Gastrocnemius medialis (tissue), 4 donors: Measurements from ENCODE around the gene MYLIP. TPM values are rescaled to one million over a fixed set of nuclear protein-coding genes. Genes with fewer than 3 reads are reported as not detected.
A peak's percentile ranks its signal among the peaks of the same experiment; 100 is the strongest.

Experiments
- ATAC-seq, 2 donors: fragments of 150-250 bp; one replicate each; pipeline ENCODE4 v1.9.1; 2016
- DNase-seq, 2 donors: peaks; one replicate each; pipeline ENCODE4 v3.0.0-alpha.2; 2019
- H3K27ac ChIP-seq, 4 donors: fragments of 200-600 bp; sonication (generic); 1 replicate in 1 of 4; 2 replicates in 3 of 4; pipeline ENCODE4 v1.5.1; 2016 to 2018; ENCODE audit warnings: mild to moderate bottlenecking in 2 of 4, moderate library complexity in 1 of 4
- H3K27me3 ChIP-seq, 3 donors: fragments of 200-600 bp; sonication (generic) in 2 of 3; 1 replicate in 1 of 3; 2 replicates in 2 of 3; pipeline versions ENCODE4 v1.5.1 to v1.6.0; 2016 to 2019; ENCODE audit warnings: mild to moderate bottlenecking in 1 of 3, moderate library complexity in 1 of 3
- H3K36me3 ChIP-seq, 2 donors: fragments of 200-600 bp; sonication (generic) in 1 of 2; one replicate each; pipeline ENCODE4 v1.5.1; 2017 to 2018
- H3K4me1 ChIP-seq, 2 donors: fragments of 200-600 bp; sonication (generic) in 1 of 2; one replicate each; pipeline ENCODE4 v1.5.1; 2016 to 2017; ENCODE audit warnings: mild to moderate bottlenecking in 2 of 2
- H3K4me3 ChIP-seq, 4 donors: fragments of 200-600 bp; sonication (generic) in 3 of 4; 1 replicate in 1 of 4; 2 replicates in 3 of 4; pipeline ENCODE4 v1.5.1; 2016 to 2019; ENCODE audit warnings: mild to moderate bottlenecking in 2 of 4
- H3K9me3 ChIP-seq, 3 donors: fragments of 200-600 bp; sonication (generic) in 2 of 3; 1 replicate in 1 of 3; 2 replicates in 2 of 3; pipeline ENCODE4 v1.5.1; 2016 to 2019
- POLR2A ChIP-seq, 2 donors: fragments of 450-650 bp; IDR thresholded peaks; one replicate each; pipeline ENCODE4 v1.6.1; 2017; ENCODE audit warnings: antibody characterized with exemption in 2 of 2, mild to moderate bottlenecking in 2 of 2, moderate library complexity in 2 of 2
- in situ Hi-C, 4 donors: fragments of 200-750 bp; cut with MboI; loops; one replicate each; pipeline versions ENCODE4 v1.15.0 to v1.8.0; 2017; ENCODE audit warnings: low sequenced_read_pairs in 4 of 4
- intact Hi-C: fragments of 100-400 bp; cut with DNase I; formaldehyde crosslinking; loops from one replicate; pipeline ENCODE4 v1.15.1; 2023; ENCODE audit warnings: low total_unique reads
- total RNA-seq, 4 donors: library from RNA; depleted of rRNA; stranded (reverse); fragments of >200 nt; gene quantifications; one replicate each; pipeline versions ENCODE4 v1.1.0 to v1.2.3, GENCODE V29; 2016
- TF ChIP-seq, protein P1 (sequence below), 5 experiments: fragments of 450-650 bp in 3 of 5; fragments of 200-600 bp in 2 of 5; sonication (generic) in 2 of 5; IDR thresholded peaks in 4 of 5; conservative IDR thresholded peaks in 1 of 5; 1 replicate in 4 of 5; 2 replicates in 1 of 5; pipeline ENCODE4 v1.5.1; 2016 to 2019; ENCODE audit warnings: antibody characterized with exemption in 5 of 5, mild to moderate bottlenecking in 3 of 5, moderate library complexity in 3 of 5

Gene MYLIP
- total RNA-seq, 4 donors from 2014 or later, result 8.9 to 28.6 (median 18.3) TPM

DNA sequence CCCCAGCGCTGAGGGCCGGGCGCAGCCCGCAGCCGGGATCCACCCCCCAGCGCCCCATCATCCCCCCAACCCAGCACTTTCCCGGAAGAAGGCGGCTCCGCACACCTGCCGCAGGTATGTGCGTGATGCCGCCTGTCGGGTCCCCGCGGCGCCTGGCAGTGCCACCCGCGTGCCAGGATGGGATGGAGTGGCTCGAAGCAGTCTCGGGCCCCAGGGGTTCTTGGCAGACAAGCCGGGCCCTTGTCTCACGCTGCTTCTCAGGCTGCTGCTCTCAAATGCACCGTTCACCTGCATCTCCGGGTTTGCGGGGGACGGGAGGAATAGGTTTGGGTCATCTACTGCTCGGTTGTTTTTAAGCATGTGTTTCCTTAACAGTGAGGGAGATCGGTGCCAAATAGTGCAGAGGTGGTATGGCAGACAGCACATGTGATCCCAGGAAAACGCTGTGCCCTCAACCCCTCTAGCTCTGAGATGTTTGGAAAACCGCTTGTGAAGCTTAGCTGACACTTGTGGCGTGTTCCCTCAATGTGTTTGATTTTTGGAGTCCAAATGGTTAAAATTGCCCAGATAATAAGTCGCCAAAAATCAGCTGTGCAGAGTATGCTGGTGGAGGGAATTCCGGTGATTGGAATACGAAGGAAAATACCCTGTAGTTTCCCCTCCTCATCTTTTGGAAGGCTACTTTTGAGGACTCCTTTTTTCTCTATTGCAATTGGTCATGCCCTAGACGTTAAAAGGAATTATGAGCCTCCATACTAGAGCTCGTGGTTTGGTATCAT, 926 bp downstream of the MYLIP start:
- H3K4me3 ChIP-seq, result peak overlapping the region; percentile 92 to 99 (median 95)
- peak in 1 of 2 donors; percentile 53 for DNase-seq
- no peaks in the 10 kb centered on the region for H3K9me3 ChIP-seq
- ATAC-seq, result peak; percentile 3 to 11
- H3K27me3 ChIP-seq, result no peaks in the 10 kb centered on the region
- H3K36me3 ChIP-seq, result no peaks in the 10 kb centered on the region
- peaks cover 43% of the 10 kb centered on the region in 2 donors for H3K4me1 ChIP-seq
- peak overlapping the region; percentile 98 to 100 (median 99) for H3K27ac ChIP-seq
- intact Hi-C loops, result loop anchor here (2.0 to 10.0 kb wide), 9 partner anchors 21 to 635 kb away; partner anchors contain the start of genes ATXN1 and GMPR
- in situ Hi-C loops, result no loop called here
- TF ChIP-seq, protein P1, sequence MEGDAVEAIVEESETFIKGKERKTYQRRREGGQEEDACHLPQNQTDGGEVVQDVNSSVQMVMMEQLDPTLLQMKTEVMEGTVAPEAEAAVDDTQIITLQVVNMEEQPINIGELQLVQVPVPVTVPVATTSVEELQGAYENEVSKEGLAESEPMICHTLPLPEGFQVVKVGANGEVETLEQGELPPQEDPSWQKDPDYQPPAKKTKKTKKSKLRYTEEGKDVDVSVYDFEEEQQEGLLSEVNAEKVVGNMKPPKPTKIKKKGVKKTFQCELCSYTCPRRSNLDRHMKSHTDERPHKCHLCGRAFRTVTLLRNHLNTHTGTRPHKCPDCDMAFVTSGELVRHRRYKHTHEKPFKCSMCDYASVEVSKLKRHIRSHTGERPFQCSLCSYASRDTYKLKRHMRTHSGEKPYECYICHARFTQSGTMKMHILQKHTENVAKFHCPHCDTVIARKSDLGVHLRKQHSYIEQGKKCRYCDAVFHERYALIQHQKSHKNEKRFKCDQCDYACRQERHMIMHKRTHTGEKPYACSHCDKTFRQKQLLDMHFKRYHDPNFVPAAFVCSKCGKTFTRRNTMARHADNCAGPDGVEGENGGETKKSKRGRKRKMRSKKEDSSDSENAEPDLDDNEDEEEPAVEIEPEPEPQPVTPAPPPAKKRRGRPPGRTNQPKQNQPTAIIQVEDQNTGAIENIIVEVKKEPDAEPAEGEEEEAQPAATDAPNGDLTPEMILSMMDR (IDR thresholded peaks at IDR 0.05 in 4 of 5, conservative IDR thresholded peaks at IDR 0.05 in 1 of 5), result no peak
- TF ChIP-seq POLR2A (IDR thresholded peaks at IDR 0.05), result no peak

DNA sequence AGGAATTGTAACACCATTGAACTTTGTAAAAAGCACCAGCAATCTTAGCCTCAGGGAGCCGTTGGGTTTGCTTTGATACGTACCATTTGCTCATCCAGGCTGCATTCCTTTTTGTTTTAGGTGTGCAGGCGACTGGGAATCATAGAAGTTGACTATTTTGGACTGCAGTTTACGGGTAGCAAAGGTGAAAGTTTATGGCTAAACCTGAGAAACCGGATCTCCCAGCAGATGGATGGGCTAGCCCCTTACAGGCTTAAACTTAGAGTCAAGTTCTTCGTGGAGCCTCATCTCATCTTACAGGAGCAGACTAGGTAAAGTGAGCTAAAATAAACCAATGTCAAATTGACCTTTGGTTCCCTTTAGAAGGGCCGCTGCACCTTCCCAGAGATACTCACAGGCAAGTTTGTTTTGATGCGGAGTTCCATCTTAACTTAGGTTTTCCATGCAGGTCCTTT, 1.6 kb downstream of the MYLIP start:
- intact Hi-C loops (loop anchor here (5.0 to 10.0 kb wide), 4 partner anchors 107 to 634 kb away; partner anchors contain the start of genes ATXN1 and GMPR), in situ Hi-C loops (no loop called here)
- Histone ChIP-seq H3K4me3 (peak overlapping the region; percentile 92 to 99 (median 95)), H3K4me1 (peaks cover 44 to 47% of the 10 kb centered on the region in 2 donors), H3K27ac (peak overlapping the region; percentile 98 to 100 (median 99)), H3K36me3 (no peaks in the 10 kb centered on the region), H3K9me3 (no peaks in the 10 kb centered on the region), H3K27me3 (no peaks in the 10 kb centered on the region)
- DNase-seq, result peak in 1 of 2 donors; percentile 28
- TF ChIP-seq, protein P1 (IDR thresholded peaks at IDR 0.05 in 4 of 5, conservative IDR thresholded peaks at IDR 0.05 in 1 of 5), result no peak
- TF ChIP-seq POLR2A (IDR thresholded peaks at IDR 0.05), result no peak
- peak; percentile 7 to 24 for ATAC-seq

DNA sequence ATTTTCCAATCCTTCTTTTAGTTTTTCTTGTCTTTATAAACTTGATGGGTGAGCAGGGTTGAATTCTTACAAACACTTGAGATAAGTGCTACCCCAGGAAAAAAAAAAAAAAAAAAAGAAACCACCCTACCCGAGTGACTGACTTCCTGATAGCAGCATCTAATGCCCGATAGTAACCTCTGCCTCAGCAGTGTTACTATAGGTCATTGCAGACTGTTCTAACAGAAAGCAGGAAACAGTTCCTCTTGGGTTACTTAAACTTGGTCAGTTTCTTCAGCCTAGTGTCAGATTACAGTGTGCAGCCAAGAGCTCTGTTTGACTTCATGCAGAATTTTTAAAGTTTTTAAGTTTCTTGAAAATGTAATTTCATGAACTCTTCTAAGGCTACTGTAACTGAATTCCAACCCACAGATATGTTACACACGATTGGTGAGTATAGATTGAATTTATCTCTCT, 2.1 kb downstream of the MYLIP start:
- intact Hi-C loops, result loop anchor here (5.0 to 10.0 kb wide), 4 partner anchors 106 to 634 kb away; partner anchors contain the start of genes ATXN1 and GMPR
- H3K36me3 ChIP-seq, result no peaks in the 10 kb centered on the region
- no peaks in the 10 kb centered on the region for H3K27me3 ChIP-seq
- in situ Hi-C loops, result no loop called here
- H3K4me1 ChIP-seq, result peaks cover 49 to 52% of the 10 kb centered on the region in 2 donors
- no peaks in the 10 kb centered on the region for H3K9me3 ChIP-seq
- TF ChIP-seq, protein P1 (IDR thresholded peaks at IDR 0.05 in 4 of 5, conservative IDR thresholded peaks at IDR 0.05 in 1 of 5), result no peak
- peak in 1 of 2 donors; percentile 53 for TF ChIP-seq POLR2A (IDR thresholded peaks at IDR 0.05)
- ATAC-seq (peak; percentile 76 to 79), DNase-seq (peak; percentile 62 to 65)
- H3K27ac ChIP-seq, result peak overlapping the region; percentile 98 to 100 (median 99)
- peak overlapping the region; percentile 92 to 99 (median 95) for H3K4me3 ChIP-seq

DNA sequence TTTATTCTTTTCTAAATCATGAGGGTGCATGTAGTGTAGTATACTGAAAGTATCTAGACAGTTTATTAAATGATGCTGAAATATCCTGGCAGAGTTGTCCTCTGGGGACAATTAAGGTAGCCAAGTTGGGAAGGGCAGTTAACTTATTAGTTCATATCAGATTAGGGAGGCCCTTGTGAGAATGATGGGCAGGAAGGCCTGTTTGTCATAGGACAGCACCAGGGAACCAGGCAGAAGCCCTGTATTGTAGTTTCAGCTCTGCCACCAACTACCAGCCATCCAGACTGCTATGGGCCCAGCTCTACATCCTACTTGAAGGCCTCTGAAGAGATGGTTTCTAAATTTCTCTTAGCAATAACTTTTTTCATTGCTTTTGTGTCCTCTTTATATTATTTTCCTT, 4.0 kb downstream of the MYLIP start:
- DNase-seq (peak in 1 of 2 donors; percentile 59), ATAC-seq (no peak)
- TF ChIP-seq POLR2A (IDR thresholded peaks at IDR 0.05), result peak; percentile 10 to 30
- TF ChIP-seq, protein P1 (IDR thresholded peaks at IDR 0.05 in 4 of 5, conservative IDR thresholded peaks at IDR 0.05 in 1 of 5), result no peak
- Histone ChIP-seq H3K27ac (peak overlapping the region; percentile 98 to 100 (median 99)), H3K27me3 (no peaks in the 10 kb centered on the region), H3K4me1 (peaks cover 69 to 72% of the 10 kb centered on the region in 2 donors), H3K9me3 (no peaks in the 10 kb centered on the region), H3K4me3 (peak overlapping the region in 3 of 4 donors; percentile 2 to 99 (median 92)), H3K36me3 (no peaks in the 10 kb centered on the region)
- intact Hi-C loops (loop anchor here (5.0 to 10.0 kb wide), 4 partner anchors 104 to 632 kb away; partner anchors contain the start of genes ATXN1 and GMPR), in situ Hi-C loops (no loop called here)
